Prostate gland (tissue), 2 donors: ENCODE measurements around the gene BMPER. TPM values are rescaled to one million over a fixed set of nuclear protein-coding genes. Genes with fewer than 3 reads are reported as not detected.

ENCODE experiments used
- DNase-seq: peaks from one replicate; pipeline ENCODE4 v3.0.0-alpha.2; 2019; ENCODE audit warnings: low spot score
- H3K27ac ChIP-seq, 2 donors: fragments of 200-600 bp; sonication (generic); 2 replicates each; pipeline ENCODE4 v1.5.1; 2017 to 2019
- H3K27me3 ChIP-seq: fragments of 200-600 bp; sonication (generic); replicated peaks from 2 replicates; pipeline ENCODE4 v1.5.1; 2019; ENCODE audit not compliant: insufficient read depth
- H3K36me3 ChIP-seq, 2 donors: fragments of 200-600 bp; sonication (generic); 1 replicate in 1 of 2; 2 replicates in 1 of 2; pipeline versions ENCODE4 v1.5.1 to v1.8.1; 2017 to 2019
- H3K4me1 ChIP-seq: fragments of 200-600 bp; sonication (generic); replicated peaks from 2 replicates; pipeline ENCODE4 v1.5.1; 2019
- H3K4me3 ChIP-seq, 2 donors: fragments of 200-600 bp; sonication (generic); 2 replicates each; pipeline ENCODE4 v1.5.1; 2017 to 2019
- H3K9me3 ChIP-seq: fragments of 200-600 bp; sonication (generic); 2 replicates; pipeline ENCODE4 v1.5.1; 2017
- POLR2A ChIP-seq: fragments of 450-650 bp; IDR thresholded peaks from one replicate; pipeline ENCODE4 v1.6.1; 2016; ENCODE audit warnings: antibody characterized with exemption, mild to moderate bottlenecking
- POLR2AphosphoS5 ChIP-seq: sonication (generic); formaldehyde crosslinking; IDR thresholded peaks from one replicate; pipeline ENCODE4 v1.6.1; 2017; ENCODE audit warnings: antibody characterized with exemption
- WGBS: methylation state at CpG from one replicate; pipeline ENCODE4 v1.1.5; 2018; 5-methylcytosine and 5-hydroxymethylcytosine counted together
- intact Hi-C: fragments of 100-400 bp; cut with DNase I; formaldehyde crosslinking; loops from one replicate; pipeline ENCODE4 v1.14.2; 2022
- total RNA-seq, 2 donors: library from RNA; depleted of rRNA; stranded (reverse); fragments of >200 nt; gene quantifications; one replicate each; pipeline ENCODE4 v1.1.0, GENCODE V29; 2016
- TF ChIP-seq, protein P1 (sequence below), 4 experiments: fragments of 200-600 bp in 2 of 4; fragments of 450-650 bp in 2 of 4; sonication (generic) in 2 of 4; IDR thresholded peaks; 1 replicate in 3 of 4; 2 replicates in 1 of 4; pipeline ENCODE4 v1.5.1; 2016 to 2019; ENCODE audit warnings: antibody characterized with exemption in 4 of 4, mild to moderate bottlenecking in 2 of 4, moderate library complexity in 2 of 4

The BMPER gene
- total RNA-seq, 2 donors from 2014 or later: 4.5 to 8.4 TPM

DNA sequence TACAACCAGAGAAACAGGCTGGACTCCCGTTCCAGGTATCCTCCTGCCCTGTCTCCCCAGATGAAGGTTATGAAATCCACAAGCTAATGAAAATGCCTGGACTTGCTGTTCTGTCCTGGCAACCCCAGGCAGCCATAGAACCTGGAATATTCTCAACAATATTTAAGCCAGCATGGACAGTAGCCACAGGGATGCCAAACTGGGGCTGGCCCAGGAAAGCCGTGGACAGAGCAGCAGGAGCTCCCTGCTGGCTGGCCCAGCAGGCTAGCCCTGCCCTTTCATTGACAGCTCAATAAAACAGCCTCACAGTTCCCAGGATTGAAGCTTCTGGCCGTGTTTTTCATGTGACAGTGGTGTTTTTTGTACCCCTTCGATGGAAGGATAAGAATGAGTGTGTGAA is 230.6 kb downstream of the BMPER start:
- WGBS: 14% methylated on average over 4 of the region's 4 CpGs
- TF ChIP-seq POLR2AphosphoS5: peak; percentile 57
- TF ChIP-seq, protein P1, sequence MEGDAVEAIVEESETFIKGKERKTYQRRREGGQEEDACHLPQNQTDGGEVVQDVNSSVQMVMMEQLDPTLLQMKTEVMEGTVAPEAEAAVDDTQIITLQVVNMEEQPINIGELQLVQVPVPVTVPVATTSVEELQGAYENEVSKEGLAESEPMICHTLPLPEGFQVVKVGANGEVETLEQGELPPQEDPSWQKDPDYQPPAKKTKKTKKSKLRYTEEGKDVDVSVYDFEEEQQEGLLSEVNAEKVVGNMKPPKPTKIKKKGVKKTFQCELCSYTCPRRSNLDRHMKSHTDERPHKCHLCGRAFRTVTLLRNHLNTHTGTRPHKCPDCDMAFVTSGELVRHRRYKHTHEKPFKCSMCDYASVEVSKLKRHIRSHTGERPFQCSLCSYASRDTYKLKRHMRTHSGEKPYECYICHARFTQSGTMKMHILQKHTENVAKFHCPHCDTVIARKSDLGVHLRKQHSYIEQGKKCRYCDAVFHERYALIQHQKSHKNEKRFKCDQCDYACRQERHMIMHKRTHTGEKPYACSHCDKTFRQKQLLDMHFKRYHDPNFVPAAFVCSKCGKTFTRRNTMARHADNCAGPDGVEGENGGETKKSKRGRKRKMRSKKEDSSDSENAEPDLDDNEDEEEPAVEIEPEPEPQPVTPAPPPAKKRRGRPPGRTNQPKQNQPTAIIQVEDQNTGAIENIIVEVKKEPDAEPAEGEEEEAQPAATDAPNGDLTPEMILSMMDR (IDR thresholded peaks at IDR 0.05): no peak
- TF ChIP-seq POLR2A: no peak
- no peaks in the 10 kb centered on the region for H3K36me3 ChIP-seq
- no peaks in the 10 kb centered on the region for H3K27me3 ChIP-seq
- peak; percentile 40 for DNase-seq
- no peak overlapping the region for H3K4me3 ChIP-seq
- H3K4me1 ChIP-seq: peaks cover 4% of the 10 kb centered on the region
- peak overlapping the region; percentile 14 to 32 for H3K27ac ChIP-seq
- intact Hi-C loops: loop anchor here (10.0 kb wide), 1 partner anchor 189 kb away; no protein-coding TSS in a partner anchor
- H3K9me3 ChIP-seq: no peaks in the 10 kb centered on the region

DNA sequence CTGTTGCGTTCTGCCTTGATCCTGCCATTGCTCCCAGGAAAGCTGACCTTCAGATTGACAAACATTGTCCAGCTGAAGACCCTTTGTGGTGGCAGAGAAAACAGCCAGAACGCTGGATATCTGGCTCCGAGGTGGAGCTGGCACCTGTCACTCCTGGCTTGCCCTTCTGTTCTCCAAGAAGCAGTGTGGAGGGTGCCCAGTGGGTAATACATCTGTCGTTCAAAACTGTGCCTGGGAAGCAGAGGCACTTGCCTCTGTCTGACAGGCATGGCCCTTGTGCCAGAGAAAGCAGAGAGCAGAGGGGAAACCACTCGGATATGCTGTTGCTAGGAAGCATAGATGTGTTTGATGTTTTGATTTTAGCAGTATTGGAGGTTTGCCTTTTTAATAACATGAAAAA is 231.4 kb downstream of the BMPER start:
- intact Hi-C loops: loop anchor here (10.0 kb wide), 1 partner anchor 188 kb away; no protein-coding TSS in a partner anchor
- Histone ChIP-seq H3K4me1 (no peaks in the 10 kb centered on the region), H3K27me3 (no peaks in the 10 kb centered on the region), H3K36me3 (no peaks in the 10 kb centered on the region), H3K4me3 (no peak overlapping the region), H3K27ac (no peak overlapping the region), H3K9me3 (no peaks in the 10 kb centered on the region)
- 83% methylated on average over 5 of the region's 5 CpGs for WGBS
- no peak for DNase-seq
- TF ChIP-seq POLR2AphosphoS5 (no peak), POLR2A (no peak)

DNA sequence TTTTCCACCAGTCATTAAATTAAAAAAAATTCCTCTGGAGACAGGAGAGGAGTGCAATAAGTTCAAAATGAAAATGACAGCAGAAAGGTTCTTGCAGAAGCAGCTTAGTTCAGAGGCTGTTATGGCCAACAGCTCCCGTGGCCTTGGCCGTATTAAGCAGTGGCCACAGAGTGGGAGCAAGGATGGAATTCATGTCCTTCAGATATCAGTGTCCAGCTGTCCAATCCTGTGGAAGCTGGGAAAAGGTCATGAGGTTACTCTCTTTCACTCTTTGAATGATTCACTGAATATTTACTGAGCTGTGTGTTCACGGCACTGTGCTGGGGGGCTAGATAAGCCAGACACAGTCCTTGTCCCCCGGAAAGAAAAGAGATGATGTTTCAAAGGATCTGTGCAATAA is 231.8 kb downstream of the BMPER start:
- Histone ChIP-seq H3K9me3 (no peaks in the 10 kb centered on the region), H3K27me3 (no peaks in the 10 kb centered on the region), H3K4me1 (no peaks in the 10 kb centered on the region), H3K36me3 (no peaks in the 10 kb centered on the region), H3K27ac (no peak overlapping the region), H3K4me3 (no peak overlapping the region)
- intact Hi-C loops: loop anchor here (10.0 kb wide), 1 partner anchor 188 kb away; no protein-coding TSS in a partner anchor
- no peak for TF ChIP-seq POLR2A
- 88% methylated on average over 4 of the region's 4 CpGs for WGBS
- no peak for DNase-seq

DNA sequence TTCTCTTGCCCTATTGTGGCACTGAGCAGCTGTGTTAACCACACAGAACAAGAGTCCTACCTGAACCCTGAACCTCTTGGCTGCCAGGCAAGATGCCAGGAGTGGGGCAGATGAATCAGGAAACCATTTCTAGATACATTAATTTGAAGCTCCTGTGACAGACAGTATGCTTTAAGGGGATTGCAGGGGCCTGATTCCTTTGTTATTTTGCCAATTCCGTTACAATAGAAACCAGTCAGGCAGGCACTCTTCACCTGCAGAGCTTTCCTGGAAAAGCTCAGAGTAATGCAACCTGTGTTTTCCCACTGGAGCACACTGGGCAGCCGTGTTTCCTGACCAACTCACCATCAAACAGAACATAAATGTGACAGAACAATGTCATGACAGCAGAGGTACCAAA is 233.1 kb downstream of the BMPER start:
- Histone ChIP-seq H3K27ac (no peak overlapping the region), H3K27me3 (no peaks in the 10 kb centered on the region), H3K4me3 (no peak overlapping the region), H3K36me3 (no peaks in the 10 kb centered on the region), H3K9me3 (no peaks in the 10 kb centered on the region), H3K4me1 (no peaks in the 10 kb centered on the region)
- no peak for DNase-seq
- intact Hi-C loops: loop anchor here (10.0 kb wide), 1 partner anchor 186 kb away; no protein-coding TSS in a partner anchor
- 30% methylated on average over 2 of the region's 2 CpGs for WGBS
- TF ChIP-seq, protein P1 (IDR thresholded peaks at IDR 0.05): no peak
- TF ChIP-seq POLR2A: no peak
- no peak for TF ChIP-seq POLR2AphosphoS5

DNA sequence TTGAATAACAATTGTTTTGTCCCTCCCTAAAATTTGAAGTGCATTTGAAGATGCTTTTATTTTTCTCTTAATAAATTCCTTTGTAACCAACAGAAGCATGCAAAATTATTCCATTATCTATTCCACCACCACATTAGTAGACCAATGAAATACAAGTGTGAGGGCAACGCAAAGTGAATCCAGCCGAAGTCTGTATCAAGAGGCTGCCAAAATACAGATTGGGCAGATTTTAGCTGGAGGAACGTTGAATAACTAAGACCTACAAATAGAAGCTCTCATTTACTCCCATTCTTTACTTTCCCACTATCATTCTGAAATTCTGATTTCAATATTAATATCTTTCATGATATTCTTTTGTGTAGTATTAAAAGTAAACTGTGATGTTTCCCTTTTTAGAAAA is 233.7 kb downstream of the BMPER start:
- no peak for TF ChIP-seq POLR2AphosphoS5
- no peak for TF ChIP-seq POLR2A
- TF ChIP-seq, protein P1 (IDR thresholded peaks at IDR 0.05): no peak
- Histone ChIP-seq H3K36me3 (no peaks in the 10 kb centered on the region), H3K4me3 (no peak overlapping the region), H3K9me3 (no peaks in the 10 kb centered on the region), H3K27ac (no peak overlapping the region), H3K27me3 (no peaks in the 10 kb centered on the region), H3K4me1 (no peaks in the 10 kb centered on the region)
- DNase-seq: no peak
- WGBS: 65% methylated on average over 3 of the region's 3 CpGs
- intact Hi-C loops: loop anchor here (10.0 kb wide), 1 partner anchor 186 kb away; no protein-coding TSS in a partner anchor

DNA sequence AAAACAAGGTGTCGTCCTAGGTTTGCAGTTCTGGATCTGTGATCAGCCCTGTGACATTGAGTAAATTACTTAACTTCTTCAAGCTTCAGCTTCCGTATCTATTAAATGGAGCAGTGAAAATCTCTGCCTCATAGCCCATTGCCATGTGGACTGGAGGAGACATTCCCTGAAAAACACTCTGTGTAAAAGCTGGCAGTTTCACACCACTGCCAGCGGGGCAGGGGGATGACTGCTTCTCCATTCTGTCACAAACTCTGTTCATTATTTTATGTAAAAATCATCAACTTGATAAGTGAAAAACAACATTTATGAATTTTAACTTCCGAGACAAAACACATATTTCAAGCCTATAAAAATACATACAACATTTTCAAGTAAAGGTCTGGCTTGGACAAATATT is 234.7 kb downstream of the BMPER start:
- no peak for DNase-seq
- 92% methylated on average over 4 of the region's 4 CpGs for WGBS
- Histone ChIP-seq H3K9me3 (no peaks in the 10 kb centered on the region), H3K4me1 (no peaks in the 10 kb centered on the region), H3K27me3 (no peaks in the 10 kb centered on the region), H3K36me3 (no peaks in the 10 kb centered on the region), H3K4me3 (no peak overlapping the region), H3K27ac (no peak overlapping the region)
- TF ChIP-seq, protein P1 (IDR thresholded peaks at IDR 0.05): no peak
- no peak for TF ChIP-seq POLR2A
- no peak for TF ChIP-seq POLR2AphosphoS5
- intact Hi-C loops: no loop called here
